CD4-positive, alpha-beta T cell treated with Interleukin-2 at 100 ng/mL for 4 hours (primary cell): Measurements from ENCODE around the gene TIA1.
A peak's percentile ranks its signal among the peaks of the same experiment; 100 is the strongest.
"Not testable (repeated sequence)": the region's sequence is repeated elsewhere in the genome, so short reads cannot be mapped to it uniquely, and the experiment has no call there.

Experiments
- DNase-seq: peaks from one replicate; pipeline ENCODE4 v3.0.0-alpha.2; 2020; ENCODE audit warnings: low spot score

Gene TIA1

GRCh38 chr2:70223305-70223704 is 25.1 kb downstream of the TIA1 start:
- not testable (repeated sequence) for DNase-seq

GRCh38 chr2:70214953-70215549 is 33.4 kb downstream of the TIA1 start:
- no peak for DNase-seq

- no peak for DNase-seq
Observed at GRCh38 chr2:70214365-70214764, 34.1 kb downstream of the TIA1 start.

GRCh38 chr2:70212298-70212932 is 36.0 kb downstream of the TIA1 start:
- no peak for DNase-seq

GRCh38 chr2:70211595-70211994 is 36.8 kb downstream of the TIA1 start:
- no peak for DNase-seq

- no peak for DNase-seq
Observed at GRCh38 chr2:70204452-70204851, 44.0 kb downstream of the TIA1 start.

GRCh38 chr2:70203086-70203485 is 45.3 kb downstream of the TIA1 start:
- DNase-seq: no peak

GRCh38 chr2:70202236-70202806 is 46.1 kb downstream of the TIA1 start:
- DNase-seq: no peak

- DNase-seq: no peak
Observed at GRCh38 chr2:70201831-70202230, 46.6 kb downstream of the TIA1 start.

- DNase-seq: no peak
Observed at GRCh38 chr2:70201225-70201768, 47.1 kb downstream of the TIA1 start.

GRCh38 chr2:70199320-70199864 is 49.0 kb downstream of the TIA1 start:
- DNase-seq: no peak

- no peak for DNase-seq
Observed at GRCh38 chr2:70192516-70192915, 55.9 kb downstream of the TIA1 start.

- DNase-seq: no peak
Observed at GRCh38 chr2:70191244-70191735, 57.1 kb downstream of the TIA1 start.

GRCh38 chr2:70190418-70191243 is 57.8 kb downstream of the TIA1 start, which contains the start of gene C2orf42:
C2orf42 (minus strand) TSS chr2:70191019; CDS start chr2:70181985, 9,034 bp downstream.
- peak; percentile 97 for DNase-seq

- no peak for DNase-seq
Observed at GRCh38 chr2:70188460-70188859, 60.0 kb downstream of the TIA1 start.

GRCh38 chr2:70187170-70187569 is 61.3 kb downstream of the TIA1 start:
- DNase-seq: not testable (repeated sequence)

GRCh38 chr2:70182689-70183088 is 65.7 kb downstream of the TIA1 start:
- DNase-seq: no peak

GRCh38 chr2:70181363-70181956 is 67.0 kb downstream of the TIA1 start:
- DNase-seq: no peak

GRCh38 chr2:70173520-70173919 is 74.9 kb downstream of the TIA1 start:
- no peak for DNase-seq

GRCh38 chr2:70169654-70170245 is 78.7 kb downstream of the TIA1 start:
- not testable (repeated sequence) for DNase-seq

- DNase-seq: no peak
Observed at GRCh38 chr2:70161069-70161534, 87.3 kb downstream of the TIA1 start.
